ENCODE measurements around the gene ATP8A2.
A peak's percentile ranks its signal among the peaks of the same experiment; 100 is the strongest.

Gene ATP8A2

DNA sequence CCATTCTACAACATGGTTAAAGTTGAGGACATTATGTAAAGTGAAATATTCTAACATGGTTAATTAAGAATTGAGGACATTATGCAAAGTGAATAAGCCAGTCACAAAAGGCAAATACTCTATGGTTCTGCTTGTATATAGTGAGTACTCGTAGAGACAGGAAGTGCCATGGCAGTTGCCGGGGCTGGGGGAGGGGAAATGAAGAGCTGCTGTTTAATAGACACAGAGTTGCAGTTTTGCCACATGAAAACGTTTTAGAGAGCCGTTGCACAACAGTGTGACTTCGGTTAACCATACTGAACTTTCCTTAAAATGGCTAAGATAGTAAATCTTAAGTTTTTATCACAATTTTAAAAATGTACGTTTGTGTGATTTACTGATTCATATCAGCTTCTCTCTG is 503.1 kb downstream of the ATP8A2 start:
- no peaks in the 10 kb centered on the region for H3K27me3 ChIP-seq (ENCODE audit: insufficient read depth, insufficient read length)
- no peaks in the 10 kb centered on the region for H3K9me3 ChIP-seq (ENCODE audit: insufficient read depth, low read length)
- no peak overlapping the region for H3K4me3 ChIP-seq (ENCODE audit: insufficient read length, low read depth)
- no peak for TF ChIP-seq ZNF274 (IDR thresholded peaks at IDR 0.05; ENCODE audit: low read depth, low read length)
- no peak for TF ChIP-seq YY1 (IDR thresholded peaks at IDR 0.05; ENCODE audit: insufficient read depth, insufficient read length)
- TF ChIP-seq SUZ12 (IDR thresholded peaks at IDR 0.05; ENCODE audit: extremely low read depth, insufficient read depth, insufficient read length), result no peak
- H3K4me1 ChIP-seq (ENCODE audit: insufficient read depth, insufficient read length), result peaks cover 1% of the 10 kb centered on the region
- H3K9ac ChIP-seq (ENCODE audit: insufficient read length, low read depth), result no peak overlapping the region
- H3K36me3 ChIP-seq (ENCODE audit: insufficient read depth, insufficient read length, low read length), result no peaks in the 10 kb centered on the region
- no peak for DNase-seq (ENCODE audit: low read depth, low spot score)

DNA sequence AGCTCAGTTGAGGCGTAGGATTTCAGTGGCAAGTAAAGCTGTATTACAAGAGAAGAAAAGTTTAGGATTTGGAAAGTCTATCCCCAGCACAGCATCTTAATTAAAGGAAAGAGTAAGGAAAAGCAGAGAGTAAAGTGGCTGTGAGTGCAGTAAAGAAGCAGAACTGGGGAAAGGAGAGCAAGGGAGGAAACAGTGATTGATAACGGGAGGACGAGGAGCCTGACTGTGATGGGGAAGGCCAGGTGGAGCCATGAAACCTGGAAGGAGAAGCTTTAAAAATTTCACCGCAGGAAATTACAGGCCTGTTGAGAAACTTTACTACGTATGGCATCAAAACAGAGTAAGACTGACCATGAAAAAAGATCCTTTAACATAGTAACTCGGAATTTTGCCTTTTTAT is 504.5 kb downstream of the ATP8A2 start:
- no peak for DNase-seq (ENCODE audit: low read depth, low spot score)
- H3K9ac ChIP-seq (ENCODE audit: insufficient read length, low read depth), result no peak overlapping the region
- H3K4me1 ChIP-seq (ENCODE audit: insufficient read depth, insufficient read length), result no peaks in the 10 kb centered on the region
- H3K36me3 ChIP-seq (ENCODE audit: insufficient read depth, insufficient read length, low read length), result no peaks in the 10 kb centered on the region
- no peak overlapping the region for H3K4me3 ChIP-seq (ENCODE audit: insufficient read length, low read depth)
- no peaks in the 10 kb centered on the region for H3K9me3 ChIP-seq (ENCODE audit: insufficient read depth, low read length)
- no peaks in the 10 kb centered on the region for H3K27me3 ChIP-seq (ENCODE audit: insufficient read depth, insufficient read length)
- TF ChIP-seq YY1 (IDR thresholded peaks at IDR 0.05; ENCODE audit: insufficient read depth, insufficient read length) (no peak), ZNF274 (IDR thresholded peaks at IDR 0.05; ENCODE audit: low read depth, low read length) (no peak), SUZ12 (IDR thresholded peaks at IDR 0.05; ENCODE audit: extremely low read depth, insufficient read depth, insufficient read length) (no peak)

DNA sequence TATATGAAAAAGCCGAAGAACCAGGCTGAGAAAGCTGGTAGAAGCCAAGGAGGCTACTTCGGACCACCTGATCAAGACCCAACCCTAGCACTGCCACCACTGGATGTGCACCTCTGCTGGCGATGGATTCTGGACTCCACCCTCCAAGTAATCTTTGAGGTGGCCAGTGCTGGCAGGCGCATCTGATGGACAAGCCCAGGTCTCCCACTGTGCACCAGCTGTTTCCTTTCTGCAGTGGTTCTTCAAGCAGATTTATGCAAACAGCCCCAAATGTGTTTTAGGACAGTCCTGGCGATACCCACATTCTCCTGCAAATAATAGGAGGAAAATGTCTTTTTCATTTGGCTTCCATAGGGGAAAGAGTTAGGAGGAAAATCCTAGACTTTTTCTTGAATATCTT is 507.7 kb downstream of the ATP8A2 start:
- Histone ChIP-seq H3K9ac (ENCODE audit: insufficient read length, low read depth) (no peak overlapping the region), H3K9me3 (ENCODE audit: insufficient read depth, low read length) (no peaks in the 10 kb centered on the region), H3K36me3 (ENCODE audit: insufficient read depth, insufficient read length, low read length) (no peaks in the 10 kb centered on the region), H3K4me1 (ENCODE audit: insufficient read depth, insufficient read length) (peaks cover 5% of the 10 kb centered on the region), H3K27me3 (ENCODE audit: insufficient read depth, insufficient read length) (no peaks in the 10 kb centered on the region), H3K4me3 (ENCODE audit: insufficient read length, low read depth) (no peak overlapping the region)
- TF ChIP-seq ZNF274 (IDR thresholded peaks at IDR 0.05; ENCODE audit: low read depth, low read length) (no peak), SUZ12 (IDR thresholded peaks at IDR 0.05; ENCODE audit: extremely low read depth, insufficient read depth, insufficient read length) (no peak), YY1 (IDR thresholded peaks at IDR 0.05; ENCODE audit: insufficient read depth, insufficient read length) (no peak)
- DNase-seq (ENCODE audit: low read depth, low spot score), result no peak

GRCh38 chr13:25881136-25881926 is 509.6 kb downstream of the ATP8A2 start:
- H3K9ac ChIP-seq (ENCODE audit: insufficient read length, low read depth), result no peak overlapping the region
- H3K4me1 ChIP-seq (ENCODE audit: insufficient read depth, insufficient read length), result peaks cover 5% of the 10 kb centered on the region
- TF ChIP-seq YY1 (IDR thresholded peaks at IDR 0.05; ENCODE audit: insufficient read depth, insufficient read length) (no peak), ZNF274 (IDR thresholded peaks at IDR 0.05; ENCODE audit: low read depth, low read length) (no peak), SUZ12 (IDR thresholded peaks at IDR 0.05; ENCODE audit: extremely low read depth, insufficient read depth, insufficient read length) (no peak)
- no peaks in the 10 kb centered on the region for H3K36me3 ChIP-seq (ENCODE audit: insufficient read depth, insufficient read length, low read length)
- DNase-seq (ENCODE audit: low read depth, low spot score), result no peak
- H3K9me3 ChIP-seq (ENCODE audit: insufficient read depth, low read length), result no peaks in the 10 kb centered on the region
- no peak overlapping the region for H3K4me3 ChIP-seq (ENCODE audit: insufficient read length, low read depth)
- no peaks in the 10 kb centered on the region for H3K27me3 ChIP-seq (ENCODE audit: insufficient read depth, insufficient read length)

DNA sequence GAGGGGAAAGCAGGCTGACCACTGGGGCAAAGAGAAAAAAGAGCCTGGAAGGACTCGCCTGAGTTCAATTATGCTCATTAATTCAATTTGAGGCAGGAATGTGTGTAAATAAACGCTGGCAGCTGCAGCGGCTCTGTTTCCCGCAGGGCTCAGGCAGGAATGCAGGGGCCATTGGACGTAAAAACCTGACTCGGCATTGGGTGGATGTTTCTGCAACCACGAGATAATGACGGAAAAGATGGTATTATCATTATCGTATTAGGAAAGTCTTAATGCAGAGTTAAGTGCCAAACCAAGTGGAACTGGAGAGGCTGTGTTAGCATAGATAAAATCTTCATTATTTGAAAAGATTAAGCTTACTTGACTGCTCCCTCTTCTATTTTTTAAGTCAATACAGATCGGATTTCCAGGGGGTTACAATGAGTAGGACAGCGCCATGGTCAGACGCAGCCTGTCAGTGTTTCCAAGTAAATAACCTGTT is 510.2 kb downstream of the ATP8A2 start:
- DNase-seq (ENCODE audit: low read depth, low spot score), result peak; percentile 20
- H3K4me1 ChIP-seq (ENCODE audit: insufficient read depth, insufficient read length), result peaks cover 5% of the 10 kb centered on the region
- H3K9me3 ChIP-seq (ENCODE audit: insufficient read depth, low read length), result no peaks in the 10 kb centered on the region
- H3K9ac ChIP-seq (ENCODE audit: insufficient read length, low read depth), result no peak overlapping the region
- H3K36me3 ChIP-seq (ENCODE audit: insufficient read depth, insufficient read length, low read length), result no peaks in the 10 kb centered on the region
- no peak overlapping the region for H3K4me3 ChIP-seq (ENCODE audit: insufficient read length, low read depth)
- no peak for TF ChIP-seq ZNF274 (IDR thresholded peaks at IDR 0.05; ENCODE audit: low read depth, low read length)
- no peak for TF ChIP-seq SUZ12 (IDR thresholded peaks at IDR 0.05; ENCODE audit: extremely low read depth, insufficient read depth, insufficient read length)
- TF ChIP-seq YY1 (IDR thresholded peaks at IDR 0.05; ENCODE audit: insufficient read depth, insufficient read length), result no peak
- H3K27me3 ChIP-seq (ENCODE audit: insufficient read depth, insufficient read length), result no peaks in the 10 kb centered on the region

DNA sequence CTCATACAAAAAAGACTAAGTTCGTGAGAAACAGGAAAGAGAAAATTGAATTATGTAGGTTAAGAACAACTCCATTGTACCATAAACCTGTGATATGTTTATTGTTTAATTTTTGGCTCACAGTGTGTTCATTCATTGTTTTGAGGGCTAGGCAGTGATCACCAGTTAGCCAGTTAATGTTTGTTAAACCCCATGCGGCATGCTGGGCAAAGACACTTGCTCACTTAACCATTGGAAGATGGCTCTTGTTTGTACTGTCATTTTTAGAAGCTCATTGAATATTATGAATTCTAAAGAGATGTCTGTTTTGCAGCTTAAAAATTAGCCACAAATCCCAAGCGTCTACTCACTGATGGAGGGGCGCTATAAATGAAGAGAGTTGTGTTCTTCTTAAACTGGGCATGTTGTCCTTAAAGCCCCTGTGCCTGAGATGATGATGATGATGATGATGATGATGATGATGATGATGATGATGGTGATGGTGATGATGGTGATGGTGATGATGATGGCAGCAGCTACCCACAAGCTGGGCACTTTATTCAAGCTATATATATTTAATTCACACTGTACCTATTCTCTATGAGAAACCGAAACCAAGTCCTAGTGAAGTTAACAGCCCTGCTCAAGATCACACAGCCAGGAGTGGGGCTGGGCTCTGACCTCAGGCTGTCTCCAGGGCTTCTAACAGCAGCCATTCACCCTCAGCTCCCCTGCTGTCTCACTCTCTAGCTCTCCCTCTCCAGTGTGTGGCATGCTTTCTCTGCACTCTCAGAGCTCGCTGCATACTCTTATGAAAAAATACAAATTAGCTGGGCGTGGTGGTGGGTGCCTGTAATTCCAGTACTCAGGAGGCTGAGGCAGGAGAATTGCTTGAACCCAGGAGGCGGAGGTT is 510.9 kb downstream of the ATP8A2 start:
- Histone ChIP-seq H3K27me3 (ENCODE audit: insufficient read depth, insufficient read length) (no peaks in the 10 kb centered on the region), H3K36me3 (ENCODE audit: insufficient read depth, insufficient read length, low read length) (no peaks in the 10 kb centered on the region), H3K4me1 (ENCODE audit: insufficient read depth, insufficient read length) (peaks cover 5% of the 10 kb centered on the region), H3K9me3 (ENCODE audit: insufficient read depth, low read length) (no peaks in the 10 kb centered on the region), H3K9ac (ENCODE audit: insufficient read length, low read depth) (no peak overlapping the region), H3K4me3 (ENCODE audit: insufficient read length, low read depth) (no peak overlapping the region)
- no peak for DNase-seq (ENCODE audit: low read depth, low spot score)
- no peak for TF ChIP-seq YY1 (IDR thresholded peaks at IDR 0.05; ENCODE audit: insufficient read depth, insufficient read length)
- TF ChIP-seq SUZ12 (IDR thresholded peaks at IDR 0.05; ENCODE audit: extremely low read depth, insufficient read depth, insufficient read length), result no peak
- TF ChIP-seq ZNF274 (IDR thresholded peaks at IDR 0.05; ENCODE audit: low read depth, low read length), result no peak

- no peak for DNase-seq (ENCODE audit: low read depth, low spot score)
- Histone ChIP-seq H3K4me1 (ENCODE audit: insufficient read depth, insufficient read length) (peaks cover 5% of the 10 kb centered on the region), H3K9me3 (ENCODE audit: insufficient read depth, low read length) (no peaks in the 10 kb centered on the region), H3K36me3 (ENCODE audit: insufficient read depth, insufficient read length, low read length) (no peaks in the 10 kb centered on the region), H3K4me3 (ENCODE audit: insufficient read length, low read depth) (no peak overlapping the region), H3K27me3 (ENCODE audit: insufficient read depth, insufficient read length) (no peaks in the 10 kb centered on the region), H3K9ac (ENCODE audit: insufficient read length, low read depth) (no peak overlapping the region)
- TF ChIP-seq ZNF274 (IDR thresholded peaks at IDR 0.05; ENCODE audit: low read depth, low read length) (no peak), SUZ12 (IDR thresholded peaks at IDR 0.05; ENCODE audit: extremely low read depth, insufficient read depth, insufficient read length) (no peak), YY1 (IDR thresholded peaks at IDR 0.05; ENCODE audit: insufficient read depth, insufficient read length) (no peak)
Measured at GRCh38 chr13:25885418-25885817, 513.6 kb downstream of the ATP8A2 start.

Measured in NT2/D1 (cell line).